OCI-LY1 (cell line): ENCODE results near the gene SUGCT.

Experiments used
- CTCF ChIP-seq: fragments of 200-600 bp; sonication (generic), shearing (Covaris generic); IDR thresholded peaks from 2 replicates; pipeline ENCODE4 v1.5.1; 2017; ENCODE audit warnings: mild to moderate bottlenecking, antibody characterized with exemption, low read length, moderate library complexity, mixed read lengths
- EZH2 ChIP-seq: fragments of 200-600 bp; sonication (generic), shearing (Covaris generic); IDR thresholded peaks from 2 replicates; pipeline ENCODE4 v1.8.0; 2017; ENCODE audit warnings: borderline replicate concordance, mixed run types, mild to moderate bottlenecking, antibody characterized with exemption, low read length, moderate library complexity, mixed read lengths

GRCh38 chr7:40092182-40092581 lies 42.6 kb upstream of the SUGCT start:
- TF ChIP-seq CTCF, result no peak
- TF ChIP-seq EZH2, result no peak
